A204.1 (cell line): ENCODE measurements around the gene TMEM205.

Experiments used
- FAIRE-seq: peaks from 2 replicates; lab custom pipeline; 2012; peaks lifted over from hg19 to GRCh38; lab: Jason Lieb, UNC

TMEM205 gene

GRCh38 chr19:11299946-11300810 lies 45.9 kb downstream of the TMEM205 start:
- no peak for FAIRE-seq

- no peak for FAIRE-seq
Observed at GRCh38 chr19:11296264-11296663, 49.8 kb downstream of the TMEM205 start.

GRCh38 chr19:11295665-11296245 lies 50.3 kb downstream of the TMEM205 start, which contains the start of gene TSPAN16:
Gene TSPAN16, plus strand, starts transcription at chr19:11296160. Its CDS starts 138 bp downstream, at chr19:11296298.
- FAIRE-seq, result no peak

- no peak for FAIRE-seq
Observed at GRCh38 chr19:11295180-11295579, 50.9 kb downstream of the TMEM205 start.

GRCh38 chr19:11293433-11294389 lies 52.4 kb downstream of the TMEM205 start:
- FAIRE-seq, result no peak
